ENCODE results near the gene LPXN.

Gene LPXN

DNA sequence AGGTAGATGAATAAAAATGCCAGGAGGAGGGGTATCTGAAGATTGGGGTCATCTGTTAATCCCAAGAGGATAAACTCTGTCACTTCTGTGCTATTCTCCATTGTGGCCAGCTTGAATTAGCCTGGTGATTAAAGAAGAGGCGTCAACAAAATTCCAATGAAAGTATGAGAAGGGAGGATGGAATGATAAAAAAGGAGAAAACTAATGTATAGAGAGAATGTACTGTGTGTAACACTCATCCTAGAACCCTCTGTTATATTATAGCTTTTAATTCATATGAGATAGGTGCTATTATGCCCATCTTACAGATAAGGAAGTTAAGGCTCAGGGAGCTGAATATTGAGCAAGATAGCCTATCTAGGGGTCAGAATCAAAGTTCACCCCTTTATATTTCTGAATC is 67.7 kb downstream of the LPXN start, which contains the start of gene OR5B21:
Gene OR5B21, minus strand, starts transcription at position 101 of the 400 bp plus-strand sequence. Its CDS starts 0 bp downstream, at position 101.
- Mint-ChIP-seq H3K4me3 (no peak within 1 kb of the TSS), H3K4me1 (no peaks in the 10 kb centered on the region), H3K27me3 (no peaks in the 10 kb centered on the region), H3K27ac (no peak within 1 kb of the TSS), H3K36me3 (peaks cover 13% of the 10 kb centered on the region), H3K9me3 (no peaks in the 10 kb centered on the region)

DNA sequence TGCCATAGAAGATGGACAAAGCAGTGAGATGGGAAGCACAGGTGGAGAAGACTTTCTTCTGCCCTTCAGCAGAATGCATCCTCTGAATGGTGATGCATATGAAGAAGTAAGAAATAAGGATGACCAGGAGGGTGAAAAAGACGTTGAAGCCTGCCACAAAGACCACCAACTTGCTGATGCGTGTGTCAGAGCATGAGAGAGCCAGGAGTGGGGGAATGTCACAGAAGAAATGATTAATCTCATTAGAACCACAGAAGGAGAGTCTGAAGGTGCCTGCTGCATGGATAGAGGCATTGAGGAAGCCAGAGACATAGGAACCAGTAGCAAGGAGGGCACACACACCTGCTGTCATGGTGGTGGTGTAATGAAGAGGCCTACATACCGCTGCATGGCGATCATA is 68.3 kb downstream of the LPXN start:
- no peak overlapping the region for H3K27ac Mint-ChIP-seq
- peaks cover 13% of the 10 kb centered on the region for H3K36me3 Mint-ChIP-seq
- no peak overlapping the region for H3K4me3 Mint-ChIP-seq
- H3K9me3 Mint-ChIP-seq = no peaks in the 10 kb centered on the region
- no peaks in the 10 kb centered on the region for H3K4me1 Mint-ChIP-seq
- no peaks in the 10 kb centered on the region for H3K27me3 Mint-ChIP-seq

DNA sequence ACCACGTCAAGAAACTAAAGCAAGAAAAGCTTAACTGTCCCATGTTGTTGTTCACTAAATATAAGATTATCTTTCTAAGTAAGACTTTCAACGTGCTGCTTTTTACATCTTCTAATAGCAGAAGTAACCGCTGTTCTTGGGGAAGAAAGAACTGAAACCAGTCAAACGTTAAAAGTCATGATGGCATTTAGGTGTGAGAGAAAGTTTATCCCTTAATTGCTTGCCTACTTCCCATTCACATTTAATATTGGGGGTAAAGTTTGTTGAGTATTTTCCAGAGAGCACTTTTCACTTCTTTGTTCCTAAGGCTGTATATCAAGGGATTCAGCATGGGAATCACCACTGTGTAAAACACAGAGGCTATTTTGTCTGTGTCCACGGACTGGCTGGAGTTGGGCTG is 68.7 kb downstream of the LPXN start:
- Mint-ChIP-seq H3K4me3 (no peak overlapping the region), H3K36me3 (peaks cover 13% of the 10 kb centered on the region), H3K4me1 (no peaks in the 10 kb centered on the region), H3K27ac (no peak overlapping the region), H3K9me3 (no peaks in the 10 kb centered on the region), H3K27me3 (no peaks in the 10 kb centered on the region)

DNA sequence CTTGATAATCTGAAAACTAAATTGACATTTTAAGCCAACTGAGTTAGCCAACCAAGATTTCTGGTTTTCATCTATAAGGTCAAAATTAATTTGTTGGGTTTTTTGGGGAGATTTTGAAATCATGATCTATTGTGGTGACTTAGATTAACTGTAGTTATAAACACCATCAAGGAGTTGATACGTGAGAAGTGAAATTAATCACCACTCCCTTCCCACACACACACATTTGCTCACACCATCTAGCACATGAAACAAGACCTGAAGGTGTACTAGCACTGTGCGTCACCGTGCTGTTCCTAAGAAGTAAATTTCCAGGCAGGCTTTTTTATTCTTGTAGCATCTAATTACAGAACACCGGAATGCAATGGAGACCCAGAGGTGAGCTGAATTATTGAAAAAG is 69.8 kb downstream of the LPXN start:
- Mint-ChIP-seq H3K27ac (no peak overlapping the region), H3K36me3 (peaks cover 13% of the 10 kb centered on the region), H3K9me3 (no peaks in the 10 kb centered on the region), H3K27me3 (no peaks in the 10 kb centered on the region), H3K4me3 (no peak overlapping the region), H3K4me1 (no peaks in the 10 kb centered on the region)

DNA sequence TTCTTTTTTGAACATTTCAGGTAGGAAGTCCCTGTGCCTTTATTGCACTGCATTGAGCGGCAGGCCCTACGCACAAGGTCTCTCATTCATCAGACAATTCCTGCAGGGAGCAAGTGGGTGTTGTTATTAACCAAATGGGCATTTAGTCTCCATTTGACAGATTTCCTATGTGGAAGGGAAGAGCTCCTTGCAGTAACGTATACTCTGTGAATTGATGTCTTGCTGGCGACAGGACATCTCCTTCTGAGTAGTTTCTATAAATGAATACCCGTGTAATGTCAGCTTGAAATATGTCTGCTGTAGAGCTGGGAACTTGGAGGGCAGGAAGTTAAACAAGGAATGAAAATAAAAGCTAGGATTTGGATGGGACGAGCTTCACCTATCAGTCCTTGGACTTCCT is 71.4 kb downstream of the LPXN start:
- Mint-ChIP-seq H3K27me3 (no peaks in the 10 kb centered on the region), H3K27ac (no peak overlapping the region), H3K36me3 (peaks cover 13% of the 10 kb centered on the region), H3K9me3 (no peaks in the 10 kb centered on the region), H3K4me1 (peaks cover 3% of the 10 kb centered on the region), H3K4me3 (no peak overlapping the region)

DNA sequence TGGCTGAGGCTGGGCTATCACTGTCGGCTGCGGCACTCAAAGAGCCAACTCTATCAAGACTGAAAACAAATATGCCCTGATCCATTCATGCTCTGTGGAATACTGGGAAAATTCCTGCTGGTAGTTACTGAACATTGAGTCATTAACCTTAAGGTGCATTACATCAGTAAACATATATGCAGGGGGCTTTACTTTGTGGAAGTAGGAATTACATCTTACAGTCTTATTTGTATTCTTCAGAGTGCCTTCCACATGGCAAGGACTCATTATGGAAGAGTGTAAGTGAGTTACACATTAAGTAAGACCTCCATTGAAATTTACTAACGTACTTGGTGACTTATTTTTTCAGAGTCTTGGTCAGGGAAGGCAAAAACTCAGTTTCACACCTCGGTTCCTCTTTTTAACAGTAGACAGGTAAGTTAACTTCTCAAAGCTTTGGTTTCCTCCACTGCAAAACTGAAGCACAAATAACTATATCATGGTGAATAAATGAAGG is 72.2 kb downstream of the LPXN start:
- Mint-ChIP-seq H3K27me3 (no peaks in the 10 kb centered on the region), H3K4me1 (peaks cover 11% of the 10 kb centered on the region), H3K4me3 (no peak overlapping the region), H3K9me3 (no peaks in the 10 kb centered on the region), H3K36me3 (peaks cover 10% of the 10 kb centered on the region), H3K27ac (no peak overlapping the region)

DNA sequence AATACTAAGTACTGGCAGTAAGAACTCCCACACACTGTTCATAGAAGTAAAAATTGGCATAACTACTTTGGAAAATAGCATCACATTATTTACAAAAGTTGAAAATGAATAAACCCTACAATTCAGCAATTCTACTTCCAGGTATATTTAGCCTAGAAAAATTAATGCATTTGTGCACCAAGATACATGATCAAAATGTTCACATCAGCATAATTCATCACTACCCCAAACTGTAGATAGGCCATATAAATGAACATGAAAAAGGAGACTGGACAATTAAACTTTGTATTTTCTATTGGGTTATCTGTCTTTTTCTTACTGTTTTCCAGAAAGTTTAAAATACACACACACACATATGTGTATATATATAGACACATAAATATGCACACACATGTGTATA is 73.7 kb downstream of the LPXN start:
- Mint-ChIP-seq H3K4me1 (peaks cover 23% of the 10 kb centered on the region), H3K36me3 (peaks cover 4% of the 10 kb centered on the region), H3K4me3 (no peak overlapping the region), H3K27me3 (no peaks in the 10 kb centered on the region), H3K9me3 (no peaks in the 10 kb centered on the region), H3K27ac (no peak overlapping the region)

DNA sequence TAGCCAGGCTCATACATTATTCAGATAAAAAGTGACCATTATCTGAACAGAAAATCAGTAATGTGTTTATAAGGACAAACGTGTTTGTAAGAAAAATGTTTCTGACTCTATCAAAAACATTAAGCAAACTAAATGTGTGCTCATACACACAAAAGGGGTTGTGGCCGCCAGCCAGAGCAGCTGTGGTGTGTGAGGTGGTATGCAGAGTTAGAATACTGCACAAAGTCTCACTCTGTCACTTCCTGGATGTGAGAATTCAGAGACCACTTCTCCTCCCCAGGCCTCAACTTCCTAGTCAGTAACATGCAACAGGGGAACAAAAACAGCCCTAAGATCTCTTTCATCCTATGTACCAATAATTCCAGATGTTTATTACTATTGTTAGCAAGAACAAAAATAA is 77.2 kb downstream of the LPXN start:
- Mint-ChIP-seq H3K4me1 (peaks cover 29% of the 10 kb centered on the region), H3K27me3 (no peaks in the 10 kb centered on the region), H3K27ac (peak overlapping the region; percentile 48), H3K36me3 (peaks cover 2% of the 10 kb centered on the region), H3K9me3 (no peaks in the 10 kb centered on the region), H3K4me3 (no peak overlapping the region)

DNA sequence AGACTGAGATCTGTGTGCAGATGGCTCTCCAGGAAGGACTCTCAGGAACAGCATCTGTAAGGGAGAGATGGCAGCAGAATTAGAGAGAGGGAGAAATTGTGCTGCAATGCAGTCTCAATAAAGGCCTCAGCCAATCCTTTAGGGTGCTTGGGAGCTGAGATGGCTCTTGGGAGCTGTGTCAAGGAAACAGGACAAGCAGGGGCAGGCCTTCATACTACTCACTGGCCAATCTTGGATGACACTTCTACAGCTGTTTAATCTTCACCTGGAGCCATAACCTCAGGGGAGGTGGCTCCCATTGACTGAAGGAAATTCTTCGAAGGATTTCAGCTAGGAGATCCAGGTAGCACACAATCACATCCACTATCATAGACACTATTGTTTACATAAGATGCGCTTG is 77.7 kb downstream of the LPXN start:
- H3K4me1 Mint-ChIP-seq = peaks cover 29% of the 10 kb centered on the region
- no peaks in the 10 kb centered on the region for H3K36me3 Mint-ChIP-seq
- H3K4me3 Mint-ChIP-seq = no peak overlapping the region
- peak overlapping the region; percentile 36 for H3K27ac Mint-ChIP-seq
- no peaks in the 10 kb centered on the region for H3K9me3 Mint-ChIP-seq
- H3K27me3 Mint-ChIP-seq = no peaks in the 10 kb centered on the region

DNA sequence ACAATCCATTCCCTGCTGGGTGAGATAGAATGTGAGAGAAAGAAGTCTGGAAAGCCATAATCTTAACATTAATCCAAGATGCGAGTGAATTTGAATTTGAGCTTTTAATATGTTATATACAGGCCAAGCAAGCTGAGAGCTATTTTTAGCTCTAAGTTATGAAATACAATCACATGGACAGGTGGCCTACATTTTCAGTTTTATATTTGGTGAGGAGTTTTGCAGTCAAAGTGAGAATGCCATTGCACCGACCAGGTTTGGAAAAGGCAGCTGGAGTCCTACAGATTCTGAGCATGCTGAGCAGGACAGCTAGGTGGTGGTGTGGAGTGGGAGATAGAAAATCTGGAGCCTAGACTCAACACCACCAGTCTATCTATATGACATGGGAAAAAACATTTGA is 79.8 kb downstream of the LPXN start:
- Mint-ChIP-seq H3K27me3 (no peaks in the 10 kb centered on the region), H3K4me3 (no peak overlapping the region), H3K4me1 (peaks cover 29% of the 10 kb centered on the region), H3K36me3 (no peaks in the 10 kb centered on the region), H3K9me3 (no peaks in the 10 kb centered on the region), H3K27ac (no peak overlapping the region)

DNA sequence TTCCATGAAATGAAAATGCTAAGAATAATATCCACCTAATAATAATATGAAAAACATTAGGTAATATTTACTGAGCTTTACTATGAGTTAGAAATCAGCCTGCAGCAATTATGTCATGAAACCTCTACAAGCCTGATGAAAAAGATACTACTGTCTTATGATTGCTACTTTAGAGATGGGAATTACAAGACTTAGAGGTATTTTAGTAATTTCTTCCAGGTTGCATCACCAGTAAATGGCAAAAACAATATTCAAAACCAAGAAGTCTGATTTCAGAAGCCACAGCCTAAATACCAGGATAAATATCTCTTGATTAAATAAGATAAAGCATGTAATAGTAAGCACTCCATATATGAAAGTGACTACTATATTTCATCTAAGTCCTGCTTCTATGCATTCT is 81.6 kb downstream of the LPXN start:
- no peaks in the 10 kb centered on the region for H3K36me3 Mint-ChIP-seq
- H3K27ac Mint-ChIP-seq = no peak overlapping the region
- H3K4me3 Mint-ChIP-seq = no peak overlapping the region
- no peaks in the 10 kb centered on the region for H3K27me3 Mint-ChIP-seq
- peaks cover 25% of the 10 kb centered on the region for H3K4me1 Mint-ChIP-seq
- H3K9me3 Mint-ChIP-seq = no peaks in the 10 kb centered on the region

DNA sequence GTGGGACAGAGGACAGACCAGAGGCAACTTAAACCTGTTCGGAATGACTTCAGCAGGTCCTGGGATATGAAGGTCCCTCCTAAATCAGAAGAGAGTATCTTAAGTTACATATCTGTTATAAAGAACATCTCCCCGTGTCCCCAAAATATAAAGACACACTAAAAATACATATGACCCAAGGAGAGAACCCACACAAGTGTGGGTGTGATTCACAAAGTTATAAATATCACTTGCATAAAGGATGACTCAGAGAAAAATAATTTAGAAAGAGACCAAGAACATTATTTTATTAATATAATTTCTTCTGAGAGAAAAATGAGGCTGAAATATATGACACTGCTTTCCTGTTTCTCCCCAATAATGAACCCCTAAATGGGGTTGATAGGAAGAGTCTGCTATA is 82.0 kb downstream of the LPXN start:
- Mint-ChIP-seq H3K4me3 (no peak overlapping the region), H3K27me3 (no peaks in the 10 kb centered on the region), H3K4me1 (peaks cover 21% of the 10 kb centered on the region), H3K36me3 (no peaks in the 10 kb centered on the region), H3K27ac (no peak overlapping the region), H3K9me3 (no peaks in the 10 kb centered on the region)

DNA sequence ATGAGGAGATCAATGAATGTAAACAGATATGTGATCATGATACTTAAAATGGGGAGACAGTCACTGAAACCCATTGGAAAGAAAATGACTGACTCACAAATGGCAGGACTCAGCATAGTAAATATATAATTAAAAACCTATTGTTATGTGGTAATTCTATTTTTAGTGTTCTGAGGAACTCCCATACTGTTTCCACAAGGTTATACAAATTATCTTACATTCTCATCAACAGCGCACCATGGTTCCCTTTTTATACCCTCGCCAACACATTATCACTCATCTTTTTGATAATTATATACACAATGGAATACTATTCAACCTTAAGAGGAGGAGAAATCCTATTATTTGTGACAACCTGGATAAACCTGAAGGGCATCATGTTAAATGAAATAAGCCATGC is 84.8 kb downstream of the LPXN start:
- no peak overlapping the region for H3K4me3 Mint-ChIP-seq
- no peak overlapping the region for H3K27ac Mint-ChIP-seq

DNA sequence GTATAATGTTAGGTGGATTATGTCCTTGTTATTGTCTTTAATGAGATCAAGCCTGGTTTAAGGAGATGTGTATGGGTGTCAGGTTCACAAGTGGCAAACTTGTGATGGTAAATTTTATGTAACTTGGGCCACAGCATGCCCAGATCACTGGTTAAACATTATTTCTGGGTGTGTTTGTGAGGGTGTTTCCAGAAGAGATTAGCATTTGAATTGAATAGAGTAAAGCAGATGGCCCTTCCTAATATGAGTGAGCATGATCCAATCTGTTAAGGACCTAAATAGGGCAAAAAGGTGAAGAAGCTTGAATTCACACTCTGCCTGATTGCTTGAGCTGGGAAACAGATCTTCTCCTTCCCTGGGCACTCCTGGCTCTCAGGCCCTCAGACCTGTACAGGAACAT is 88.5 kb downstream of the LPXN start:
- Mint-ChIP-seq H3K4me3 (no peak overlapping the region), H3K36me3 (no peaks in the 10 kb centered on the region), H3K27ac (no peak overlapping the region), H3K9me3 (no peaks in the 10 kb centered on the region), H3K27me3 (peaks cover 5% of the 10 kb centered on the region), H3K4me1 (no peaks in the 10 kb centered on the region)

More for the DNA sequence above, 84.8 kb downstream of the LPXN start:
- Mint-ChIP-seq H3K9me3 (no peaks in the 10 kb centered on the region), H3K27me3 (no peaks in the 10 kb centered on the region), H3K36me3 (no peaks in the 10 kb centered on the region), H3K4me1 (peaks cover 6% of the 10 kb centered on the region)

DNA sequence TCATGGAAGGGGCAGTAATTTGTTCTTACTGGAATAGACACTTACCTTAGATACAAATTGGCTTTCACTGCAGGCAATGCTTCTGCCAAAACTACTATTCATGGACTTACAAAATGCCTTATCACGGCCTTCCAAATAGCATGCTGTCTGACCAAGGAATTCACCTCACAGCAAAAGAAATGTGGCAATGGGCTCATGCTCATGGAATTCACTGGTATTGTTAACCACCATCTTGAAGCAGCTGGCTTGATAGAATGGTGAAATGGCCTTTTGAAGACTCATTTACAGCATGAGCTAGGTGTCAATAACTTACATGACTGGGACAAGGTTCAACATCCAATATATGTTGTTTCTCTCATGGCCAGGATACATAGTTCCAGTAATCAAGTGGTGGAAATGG is 89.7 kb downstream of the LPXN start:
- H3K36me3 Mint-ChIP-seq = no peaks in the 10 kb centered on the region
- no peaks in the 10 kb centered on the region for H3K4me1 Mint-ChIP-seq
- H3K27ac Mint-ChIP-seq = no peak overlapping the region
- no peak overlapping the region for H3K4me3 Mint-ChIP-seq
- no peaks in the 10 kb centered on the region for H3K9me3 Mint-ChIP-seq
- H3K27me3 Mint-ChIP-seq = peaks cover 5% of the 10 kb centered on the region

Data from activated naive CD4-positive, alpha-beta T cell treated with anti-CD3 and anti-CD28 coated beads, Interleukin-2, amount 50 U/mL, for 24 hours (primary cell).